Activated CD4-positive, CD25-positive, alpha-beta regulatory T cell treated with anti-CD3 and anti-CD28 coated beads, Interleukin-2, amount 50 U/mL, for 24 hours (primary cell): Measurements from ENCODE around the gene UBA6.
"Not testable (repeated sequence)": the region's sequence is repeated elsewhere in the genome, so short reads cannot be mapped to it uniquely, and the experiment has no call there.

ENCODE experiments used
- ATAC-seq, 2 donors: fragments of 150-1000 bp; cut with Tn5 transposase; one replicate each; pipeline ENCODE4 v1.10.0; 2021; ENCODE audit warnings: mild to moderate bottlenecking in 1 of 2, moderate library complexity in 1 of 2

UBA6 gene

GRCh38 chr4:67700738-67701516 lies at the start of gene UBA6:
Gene UBA6, minus strand, starts transcription at chr4:67701155. Its CDS starts 36 bp downstream, at chr4:67701119.
- ATAC-seq = peak; percentile 98

- ATAC-seq = no peak
These were observed 49.7 kb upstream of the UBA6 start for GRCh38 chr4:67750691-67751090.

- no peak for ATAC-seq
These were observed 48.3 kb upstream of the UBA6 start for GRCh38 chr4:67749286-67749685.

GRCh38 chr4:67746797-67747495 lies 46.0 kb upstream of the UBA6 start:
- ATAC-seq = peak; percentile 38 to 65

GRCh38 chr4:67744561-67745283 lies 43.8 kb upstream of the UBA6 start:
- no peak for ATAC-seq

- peak; percentile 35 to 68 for ATAC-seq
These were observed 42.2 kb upstream of the UBA6 start for GRCh38 chr4:67743194-67743593.

- no peak for ATAC-seq
These were observed 35.3 kb upstream of the UBA6 start for GRCh38 chr4:67736262-67736661.

GRCh38 chr4:67735325-67735724 lies 34.4 kb upstream of the UBA6 start:
- ATAC-seq = no peak

GRCh38 chr4:67730511-67730910 lies 29.6 kb upstream of the UBA6 start:
- ATAC-seq = not testable (repeated sequence)

GRCh38 chr4:67727124-67727850 lies 26.3 kb upstream of the UBA6 start:
- ATAC-seq = peak; percentile 87 to 91

GRCh38 chr4:67725981-67726380 lies 25.0 kb upstream of the UBA6 start:
- ATAC-seq = no peak

GRCh38 chr4:67725132-67725531 lies 24.2 kb upstream of the UBA6 start:
- no peak for ATAC-seq

- no peak for ATAC-seq
These were observed 23.0 kb upstream of the UBA6 start for GRCh38 chr4:67723949-67724348.

- ATAC-seq = no peak
These were observed 22.4 kb upstream of the UBA6 start for GRCh38 chr4:67723341-67723740.

GRCh38 chr4:67721770-67722597 lies 21.0 kb upstream of the UBA6 start:
- ATAC-seq = no peak

GRCh38 chr4:67721315-67721769 lies 20.4 kb upstream of the UBA6 start:
- ATAC-seq = no peak

- no peak for ATAC-seq
These were observed 19.1 kb upstream of the UBA6 start for GRCh38 chr4:67719953-67720617.

- no peak for ATAC-seq
These were observed 17.9 kb upstream of the UBA6 start for GRCh38 chr4:67718848-67719247.

- no peak for ATAC-seq
These were observed 16.6 kb upstream of the UBA6 start for GRCh38 chr4:67717586-67717985.

- no peak for ATAC-seq
These were observed 14.0 kb upstream of the UBA6 start for GRCh38 chr4:67714955-67715354.

GRCh38 chr4:67714248-67714583 lies 13.3 kb upstream of the UBA6 start:
- ATAC-seq = peak; percentile 85 to 89
